ENCODE data around the gene SLC17A4.

Gene SLC17A4

GRCh38 chr6:25754535-25754934 lies at the start of gene SLC17A4:
Gene SLC17A4 (plus strand): TSS chr6:25754742. CDS start chr6:25761963, 7,221 bp downstream.
- DNase-seq (ENCODE audit: extremely low read depth, low read depth) = no peak
- TF ChIP-seq CTCF (IDR thresholded peaks at IDR 0.05; ENCODE audit: low read depth, low read length) = no peak

- no peak for DNase-seq (ENCODE audit: extremely low read depth, low read depth)
- TF ChIP-seq CTCF (IDR thresholded peaks at IDR 0.05; ENCODE audit: low read depth, low read length) = no peak
Observed at GRCh38 chr6:25706314-25707014, 48.1 kb upstream of the SLC17A4 start.

- DNase-seq (ENCODE audit: extremely low read depth, low read depth) = no peak
- TF ChIP-seq CTCF (IDR thresholded peaks at IDR 0.05; ENCODE audit: low read depth, low read length) = no peak
Observed at GRCh38 chr6:25709761-25710160, 44.8 kb upstream of the SLC17A4 start.

GRCh38 chr6:25710287-25710686 lies 44.3 kb upstream of the SLC17A4 start:
- no peak for TF ChIP-seq CTCF (IDR thresholded peaks at IDR 0.05; ENCODE audit: low read depth, low read length)

GRCh38 chr6:25713824-25714223 lies 40.7 kb upstream of the SLC17A4 start:
- TF ChIP-seq CTCF (IDR thresholded peaks at IDR 0.05; ENCODE audit: low read depth, low read length) = no peak
- no peak for DNase-seq (ENCODE audit: extremely low read depth, low read depth)

More at GRCh38 chr6:25710287-25710686, 44.3 kb upstream of the SLC17A4 start:
- DNase-seq (ENCODE audit: extremely low read depth, low read depth) = no peak

- no peak for TF ChIP-seq CTCF (IDR thresholded peaks at IDR 0.05; ENCODE audit: low read depth, low read length)
- DNase-seq (ENCODE audit: extremely low read depth, low read depth) = no peak
Observed at GRCh38 chr6:25714765-25715164, 39.8 kb upstream of the SLC17A4 start.

GRCh38 chr6:25715794-25716193 lies 38.7 kb upstream of the SLC17A4 start:
- no peak for TF ChIP-seq CTCF (IDR thresholded peaks at IDR 0.05; ENCODE audit: low read depth, low read length)
- no peak for DNase-seq (ENCODE audit: extremely low read depth, low read depth)
